ENCODE data around the gene THG1L. TPM values are rescaled to one million over a fixed set of nuclear protein-coding genes. Genes with fewer than 3 reads are reported as not detected.

THG1L gene
- polyA plus RNA-seq, 12 donors = 12.2 to 29.6 (median 24.3) TPM; not detected in 1

GRCh38 chr5:157748760-157749461 lies 17.7 kb downstream of the THG1L start:
- no peak for DNase-seq

DNA sequence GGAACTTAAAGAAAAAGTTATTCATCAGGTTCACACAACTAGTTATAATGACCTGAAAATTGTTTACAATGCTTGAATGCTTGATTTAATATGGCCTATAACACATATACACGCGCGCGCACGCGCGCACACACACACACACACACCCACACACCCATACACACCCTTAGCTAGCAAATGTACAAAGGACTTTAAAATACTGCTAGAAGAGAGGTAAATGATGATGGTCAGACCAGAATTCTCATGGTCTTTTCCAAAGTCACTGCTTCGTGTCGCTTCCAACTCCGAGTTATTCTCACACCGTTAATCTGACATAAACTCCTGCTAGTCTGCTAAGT lies 18.2 kb downstream of the THG1L start:
- no peak for DNase-seq

GRCh38 chr5:157750320-157750719 lies 19.1 kb downstream of the THG1L start:
- no peak for DNase-seq

- DNase-seq = no peak
Observed at GRCh38 chr5:157756122-157756521, 24.9 kb downstream of the THG1L start.

GRCh38 chr5:157758706-157759105 lies 27.5 kb downstream of the THG1L start:
- no peak for DNase-seq

- DNase-seq = peak; percentile 43
Observed at GRCh38 chr5:157761690-157762621, 30.7 kb downstream of the THG1L start.

DNA sequence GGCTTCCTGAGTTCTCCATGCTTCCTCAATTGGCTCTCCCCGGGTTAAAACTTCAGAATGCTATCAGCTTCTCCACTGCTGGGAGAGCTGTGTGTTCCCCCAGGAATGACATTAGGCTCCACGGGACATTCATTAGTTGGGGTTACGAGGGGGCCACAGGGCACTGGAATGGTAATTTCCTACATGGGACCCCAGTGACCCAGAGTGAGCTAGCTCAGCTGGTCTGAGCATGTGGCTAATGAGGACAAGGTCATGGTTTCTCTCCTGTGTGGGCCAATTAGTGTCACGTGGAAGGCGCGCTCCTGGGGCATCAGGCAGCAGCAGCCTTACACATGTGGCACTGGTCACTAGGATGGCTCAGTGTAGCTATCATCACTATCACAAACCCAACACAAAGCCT lies 33.3 kb downstream of the THG1L start:
- DNase-seq = no peak

GRCh38 chr5:157766442-157766841 lies 35.2 kb downstream of the THG1L start:
- no peak for DNase-seq

GRCh38 chr5:157766902-157767301 lies 35.7 kb downstream of the THG1L start:
- no peak for DNase-seq

- no peak for DNase-seq
Observed at GRCh38 chr5:157767689-157768088, 36.5 kb downstream of the THG1L start.

- no peak for DNase-seq
Observed at GRCh38 chr5:157770665-157771064, 39.4 kb downstream of the THG1L start.

- no peak for DNase-seq
Observed at GRCh38 chr5:157772127-157772526, 40.9 kb downstream of the THG1L start.

DNA sequence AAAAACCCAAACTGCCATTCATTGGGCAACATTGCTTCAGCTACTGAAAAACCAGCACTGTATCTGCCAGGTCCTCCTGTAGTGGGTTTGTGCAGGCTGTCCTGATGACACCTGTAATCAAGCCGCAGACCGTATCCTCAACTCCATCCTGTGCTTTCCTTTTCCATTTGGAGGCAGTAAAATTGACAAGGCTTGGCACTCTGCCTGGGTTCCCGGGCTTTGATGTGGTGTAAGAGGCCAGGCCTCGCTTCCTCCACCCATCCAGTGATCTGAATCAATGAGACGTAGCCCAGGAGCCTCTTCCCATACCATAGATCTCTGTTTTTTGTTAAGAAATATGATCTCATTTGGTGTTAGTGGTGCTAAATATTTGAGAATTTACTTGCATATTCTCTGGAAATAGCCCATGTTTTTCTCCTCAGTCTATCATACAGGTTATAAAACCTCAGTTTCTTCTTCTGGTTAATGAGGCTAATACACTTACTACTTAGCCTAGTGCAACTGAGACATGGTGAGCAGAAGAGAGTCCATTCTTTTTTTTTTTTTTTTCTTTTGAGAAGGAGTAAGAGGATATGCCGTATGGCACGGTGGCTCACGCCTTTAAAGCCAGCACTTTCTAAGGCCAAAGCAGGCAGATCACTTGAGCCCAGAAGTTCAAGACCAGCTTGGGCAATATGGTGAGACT lies 47.0 kb downstream of the THG1L start:
- no peak for DNase-seq

DNA sequence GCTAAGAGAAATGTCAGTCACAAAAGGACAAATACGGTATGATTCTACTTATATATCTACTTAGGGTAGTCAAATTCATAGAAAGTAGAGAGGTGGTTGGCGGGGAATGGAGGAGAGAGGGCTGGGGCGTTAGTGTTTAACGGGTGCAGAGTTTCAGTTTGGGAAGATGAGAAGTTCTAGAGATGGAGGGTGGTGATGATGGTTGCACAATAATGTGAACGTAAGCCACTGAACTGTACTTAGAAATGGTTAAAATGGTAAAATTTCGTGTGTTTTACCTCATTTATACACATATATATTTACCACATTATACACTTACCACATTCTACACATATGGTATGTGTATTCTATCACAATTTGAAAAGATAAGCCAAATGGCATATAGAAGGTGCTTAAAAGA lies 48.0 kb downstream of the THG1L start:
- no peak for DNase-seq

GRCh38 chr5:157785801-157786200 lies 54.6 kb downstream of the THG1L start:
- DNase-seq = no peak

Other genes starting within 250 kb of the THG1L start
- 10 to 100 TPM; 14.8 to 64.0 (median 20.3) TPM for gene ADAM19, start 155.6 kb upstream of the THG1L start, polyA plus RNA-seq (ENCODE audit: insufficient read length in 12 of 12)
- under 1 TPM in 10 of 12 donors, not detected in 2; 0.21 to 0.59 (median 0.42) TPM for gene SOX30, start 79.0 kb upstream of the THG1L start, polyA plus RNA-seq (ENCODE audit: insufficient read length in 12 of 12)
- not detected for gene C5orf52, start 59.9 kb upstream of the THG1L start, polyA plus RNA-seq (ENCODE audit: insufficient read length in 12 of 12)
- gene LSM11, start 12.3 kb downstream of the THG1L start, polyA plus RNA-seq (ENCODE audit: insufficient read length in 12 of 12) = 10 to 100 TPM in 5 of 12 donors, 1 to 10 TPM in 6, not detected in 1; 4.5 to 11.2 (median 9.2) TPM
- gene CLINT1, start 127.7 kb downstream of the THG1L start, polyA plus RNA-seq (ENCODE audit: insufficient read length in 12 of 12) = 100 to 1,000 TPM in 1 of 12 donors, 10 to 100 TPM in 10, not detected in 1; 54.0 to 106 (median 75.1) TPM

All from muscle of arm (tissue), 12 donors.